Activated CD4-positive, alpha-beta T cell treated with anti-CD3 and anti-CD28 coated beads, Interleukin-2, Interleukin-6, amounts not matched to agents 100 ng/mL and 50 ng/mL, durations not matched to agents 16 hours and 8 hours (primary cell): Measurements from ENCODE around the gene NDOR1.
"Not testable (repeated sequence)": the region's sequence is repeated elsewhere in the genome, so short reads cannot be mapped to it uniquely, and the experiment has no call there.

Experiments used
- DNase-seq: peaks from one replicate; pipeline ENCODE4 v3.0.0-alpha.2; 2020

Gene NDOR1

GRCh38 chr9:137245450-137246421 is 40.2 kb downstream of the NDOR1 start:
- DNase-seq: no peak

- DNase-seq: no peak
Measured at GRCh38 chr9:137247135-137247915, 41.8 kb downstream of the NDOR1 start.

- DNase-seq: no peak
Measured at GRCh38 chr9:137247916-137248175, 42.3 kb downstream of the NDOR1 start.

- DNase-seq: no peak
Measured at GRCh38 chr9:137250329-137251193, 45.1 kb downstream of the NDOR1 start.

- DNase-seq: no peak
Measured at GRCh38 chr9:137251194-137251461, 45.6 kb downstream of the NDOR1 start, which contains the start of gene STPG3. STPG3 (plus strand) TSS chr9:137251286; CDS start chr9:137251287, 1 bp downstream.

- DNase-seq: no peak
Measured at GRCh38 chr9:137251490-137252268, 46.2 kb downstream of the NDOR1 start.

- no peak for DNase-seq
Measured at GRCh38 chr9:137252555-137253506, 47.3 kb downstream of the NDOR1 start.

GRCh38 chr9:137253717-137254623 is 48.5 kb downstream of the NDOR1 start:
- DNase-seq: no peak

GRCh38 chr9:137254624-137255447 is 49.3 kb downstream of the NDOR1 start, which contains the start of gene NELFB:
NELFB (plus strand) TSS chr9:137255327.
- peak; percentile 97 for DNase-seq

- peak; percentile 47 for DNase-seq
Measured at GRCh38 chr9:137255448-137256114, 50.1 kb downstream of the NDOR1 start.

- no peak for DNase-seq
Measured at GRCh38 chr9:137256362-137256761, 50.9 kb downstream of the NDOR1 start.

GRCh38 chr9:137256856-137257255 is 51.4 kb downstream of the NDOR1 start:
- no peak for DNase-seq

GRCh38 chr9:137262173-137262908 is 56.8 kb downstream of the NDOR1 start:
- not testable (repeated sequence) for DNase-seq

GRCh38 chr9:137262909-137263285 is 57.4 kb downstream of the NDOR1 start:
- DNase-seq: no peak

GRCh38 chr9:137263506-137263905 is 58.0 kb downstream of the NDOR1 start:
- no peak for DNase-seq

- no peak for DNase-seq
Measured at GRCh38 chr9:137264067-137264466, 58.6 kb downstream of the NDOR1 start.

GRCh38 chr9:137265496-137266161 is 60.1 kb downstream of the NDOR1 start:
- no peak for DNase-seq
